ENCODE measurements around the gene CLEC7A.

GRCh38 chr12:10102322-10102721, 27.7 kb downstream of the CLEC7A start:
- TF ChIP-seq REST (IDR thresholded peaks at IDR 0.05; ENCODE audit: insufficient read depth in 1 of 2, low read depth in 2 of 2, low read length in 2 of 2) (no peak), POLR2AphosphoS5 (IDR thresholded peaks at IDR 0.05; ENCODE audit: low read depth, low read length) (no peak), TAF1 (IDR thresholded peaks at IDR 0.05; ENCODE audit: borderline replicate concordance, insufficient read depth, low read length) (no peak), FOXP2 (optimal IDR thresholded peaks at IDR 0.05; ENCODE audit: borderline replicate concordance, extremely low read depth, extremely low read length, insufficient read depth) (no peak), SIN3A (IDR thresholded peaks at IDR 0.05; ENCODE audit: borderline replicate concordance, insufficient read depth, low read length) (no peak)

Data from PFSK-1 (cell line).